Activated T-cell treated with anti-CD3 and anti-CD28 coated beads, Interleukin-2, amount 50 U/mL, for 4 hours (primary cell): ENCODE results near the gene SLC39A6. TPM values are rescaled to one million over a fixed set of nuclear protein-coding genes. Genes with fewer than 3 reads are reported as not detected.
"Not testable (repeated sequence)": the region's sequence is repeated elsewhere in the genome, so short reads cannot be mapped to it uniquely, and the experiment has no call there.

ENCODE experiments used
- ATAC-seq, 2 donors: fragments of 200-7000 bp; cut with Tn5 transposase; one replicate each; pipeline ENCODE4 v1.10.0; 2021
- DNase-seq: peaks from one replicate; pipeline ENCODE4 v3.0.0-alpha.2; 2020
- H3K27me3 Mint-ChIP-seq: one replicate; pipeline ENCODE4 v1.8.0; 2021; ENCODE audit warnings: low read depth, mixed read lengths
- H3K36me3 Mint-ChIP-seq: one replicate; pipeline ENCODE4 v1.8.0; 2022; ENCODE audit warnings: mixed read lengths; ENCODE audit not compliant: insufficient read depth
- H3K4me1 Mint-ChIP-seq: one replicate; pipeline ENCODE4 v1.8.0; 2021; ENCODE audit warnings: low read depth, mixed read lengths
- H3K4me3 Mint-ChIP-seq: one replicate; pipeline ENCODE4 v1.8.0; 2021; ENCODE audit warnings: mild to moderate bottlenecking, moderate library complexity, mixed read lengths
- H3K9me3 Mint-ChIP-seq: one replicate; pipeline ENCODE4 v1.8.0; 2021; ENCODE audit warnings: mixed read lengths
- total RNA-seq, 3 donors: library from RNA; stranded (reverse); gene quantifications; one replicate each; pipeline ENCODE4 v1.2.1, GENCODE V29; 2021

The SLC39A6 gene
- total RNA-seq, 3 donors from 2014 or later: 39.4 to 44.5 (median 40.1) TPM

GRCh38 chr18:36128530-36128870 lies 640 bp downstream of the SLC39A6 start:
- H3K27me3 Mint-ChIP-seq: no peaks in the 10 kb centered on the region
- peaks cover 52% of the 10 kb centered on the region for H3K4me1 Mint-ChIP-seq
- ATAC-seq (no peak), DNase-seq (no peak)
- H3K36me3 Mint-ChIP-seq: peaks cover 29% of the 10 kb centered on the region
- no peaks in the 10 kb centered on the region for H3K9me3 Mint-ChIP-seq
- peak overlapping the region; percentile 95 for H3K4me3 Mint-ChIP-seq

- Mint-ChIP-seq H3K9me3 (no peaks in the 10 kb centered on the region), H3K4me3 (peak overlapping the region; percentile 95), H3K4me1 (peaks cover 49% of the 10 kb centered on the region), H3K27me3 (no peaks in the 10 kb centered on the region), H3K36me3 (peaks cover 32% of the 10 kb centered on the region)
- no peak for ATAC-seq
- DNase-seq: no peak
Measured at GRCh38 chr18:36127836-36128529, 1.2 kb downstream of the SLC39A6 start.

GRCh38 chr18:36126668-36127067 lies 2.5 kb downstream of the SLC39A6 start:
- H3K27me3 Mint-ChIP-seq: no peaks in the 10 kb centered on the region
- H3K4me1 Mint-ChIP-seq: peaks cover 37% of the 10 kb centered on the region
- ATAC-seq (no peak), DNase-seq (no peak)
- H3K36me3 Mint-ChIP-seq: peaks cover 40% of the 10 kb centered on the region
- H3K9me3 Mint-ChIP-seq: no peaks in the 10 kb centered on the region
- no peak overlapping the region for H3K4me3 Mint-ChIP-seq

DNA sequence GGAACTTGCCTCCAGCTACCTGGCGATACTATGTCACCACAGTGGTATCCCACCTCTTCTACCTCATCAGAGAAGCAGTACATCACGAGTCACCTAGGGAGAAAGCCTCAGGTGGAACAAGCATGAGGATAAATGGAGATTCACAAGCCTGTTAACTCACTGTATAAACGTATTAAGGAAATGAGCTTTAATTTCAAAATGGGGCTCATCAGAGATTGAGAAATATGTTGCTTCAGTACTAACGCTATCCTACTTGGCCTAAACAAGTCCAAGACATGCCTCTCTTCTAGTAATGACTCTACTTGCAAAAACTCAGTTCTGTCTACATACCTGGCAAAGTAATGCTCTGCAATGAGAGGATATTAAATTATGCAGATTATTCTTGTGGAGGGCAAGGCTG lies 4.3 kb downstream of the SLC39A6 start:
- no peak overlapping the region for H3K4me3 Mint-ChIP-seq
- ATAC-seq (no peak), DNase-seq (no peak)
- peaks cover 24% of the 10 kb centered on the region for H3K4me1 Mint-ChIP-seq
- H3K27me3 Mint-ChIP-seq: no peaks in the 10 kb centered on the region
- no peaks in the 10 kb centered on the region for H3K9me3 Mint-ChIP-seq
- H3K36me3 Mint-ChIP-seq: peaks cover 38% of the 10 kb centered on the region

GRCh38 chr18:36120297-36120696 lies 8.8 kb downstream of the SLC39A6 start:
- Mint-ChIP-seq H3K4me1 (peaks cover 2% of the 10 kb centered on the region), H3K4me3 (no peak overlapping the region), H3K27me3 (no peaks in the 10 kb centered on the region), H3K9me3 (no peaks in the 10 kb centered on the region), H3K36me3 (peaks cover 44% of the 10 kb centered on the region)
- ATAC-seq (no peak), DNase-seq (no peak)

- not testable (repeated sequence) for ATAC-seq, H3K27me3 Mint-ChIP-seq, H3K9me3 Mint-ChIP-seq, H3K4me3 Mint-ChIP-seq, H3K4me1 Mint-ChIP-seq, DNase-seq
- peaks cover 29% of the 10 kb centered on the region for H3K36me3 Mint-ChIP-seq
Measured at GRCh38 chr18:36116771-36117170, 12.4 kb downstream of the SLC39A6 start.

DNA sequence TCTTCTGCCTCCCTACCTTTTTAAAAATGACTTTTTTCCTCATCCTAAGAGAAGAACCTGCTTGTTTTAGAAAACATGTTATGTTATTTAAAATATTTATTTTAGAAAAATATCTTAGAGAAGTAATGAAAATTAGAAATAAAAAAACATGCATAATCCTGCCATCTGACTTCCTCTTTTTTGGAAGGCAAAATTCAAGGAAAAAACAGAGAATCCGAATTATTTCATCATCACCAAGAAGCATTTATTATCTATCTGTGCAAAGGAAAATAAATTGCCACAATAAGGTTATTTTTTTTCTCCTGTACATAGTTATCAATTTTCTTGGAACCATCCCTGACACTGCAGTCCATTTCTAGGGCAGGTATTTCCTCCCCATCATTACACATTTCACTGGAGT lies 14.4 kb downstream of the SLC39A6 start:
- ATAC-seq (no peak), DNase-seq (no peak)
- Mint-ChIP-seq H3K4me1 (no peaks in the 10 kb centered on the region), H3K36me3 (peaks cover 30% of the 10 kb centered on the region), H3K27me3 (no peaks in the 10 kb centered on the region), H3K4me3 (no peak overlapping the region), H3K9me3 (no peaks in the 10 kb centered on the region)

DNA sequence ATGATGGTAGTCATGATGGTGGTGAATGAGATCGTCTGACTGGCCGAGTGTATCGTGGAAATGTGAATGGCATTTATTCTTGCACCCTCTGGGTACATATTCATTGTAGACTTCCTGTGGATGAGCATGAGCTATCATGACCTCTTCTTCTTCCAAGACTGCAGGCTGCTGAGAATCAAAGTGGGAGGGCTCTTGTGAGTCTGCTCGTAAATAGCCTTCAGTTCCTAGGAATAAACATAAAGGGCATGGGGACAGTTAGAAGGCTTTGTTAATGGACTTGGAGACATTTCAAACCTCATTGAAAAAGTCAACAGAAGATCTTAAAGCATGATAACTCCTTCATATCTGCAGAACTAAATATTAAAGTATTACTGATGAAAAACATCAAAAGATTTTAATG lies 14.9 kb downstream of the SLC39A6 start:
- Mint-ChIP-seq H3K9me3 (no peaks in the 10 kb centered on the region), H3K27me3 (no peaks in the 10 kb centered on the region), H3K36me3 (peaks cover 33% of the 10 kb centered on the region), H3K4me3 (no peak overlapping the region), H3K4me1 (no peaks in the 10 kb centered on the region)
- DNase-seq (no peak), ATAC-seq (no peak)

GRCh38 chr18:36112302-36112701 lies 16.8 kb downstream of the SLC39A6 start:
- peaks cover 28% of the 10 kb centered on the region for H3K36me3 Mint-ChIP-seq
- no peak for DNase-seq
- no peaks in the 10 kb centered on the region for H3K4me1 Mint-ChIP-seq
- ATAC-seq: no peak
- H3K9me3 Mint-ChIP-seq: no peaks in the 10 kb centered on the region
- no peak overlapping the region for H3K4me3 Mint-ChIP-seq
- H3K27me3 Mint-ChIP-seq: no peaks in the 10 kb centered on the region

- Mint-ChIP-seq H3K4me1 (no peaks in the 10 kb centered on the region), H3K9me3 (no peaks in the 10 kb centered on the region), H3K27me3 (no peaks in the 10 kb centered on the region), H3K4me3 (no peak overlapping the region), H3K36me3 (peaks cover 19% of the 10 kb centered on the region)
- ATAC-seq: no peak
- no peak for DNase-seq
Measured at GRCh38 chr18:36109737-36110136, 19.4 kb downstream of the SLC39A6 start.

DNA sequence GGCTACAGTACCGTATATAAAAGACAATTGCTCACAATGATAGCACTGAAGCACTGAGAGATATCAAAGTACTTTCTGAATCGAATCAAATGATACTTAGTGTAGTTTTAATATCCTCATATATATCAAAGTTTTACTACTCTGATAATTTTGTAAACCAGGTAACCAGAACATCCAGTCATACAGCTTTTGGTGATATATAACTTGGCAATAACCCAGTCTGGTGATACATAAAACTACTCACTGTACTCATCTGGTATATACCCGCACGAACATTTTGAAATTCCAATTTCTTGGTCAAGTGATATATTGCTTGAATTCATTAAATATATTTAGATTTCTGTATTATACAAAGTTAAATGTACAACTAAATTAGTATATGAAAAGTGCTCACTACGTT lies 20.5 kb downstream of the SLC39A6 start:
- Mint-ChIP-seq H3K9me3 (no peaks in the 10 kb centered on the region), H3K36me3 (peaks cover 14% of the 10 kb centered on the region), H3K27me3 (no peaks in the 10 kb centered on the region), H3K4me3 (no peak overlapping the region), H3K4me1 (peaks cover 3% of the 10 kb centered on the region)
- no peak for ATAC-seq
- DNase-seq: no peak

DNA sequence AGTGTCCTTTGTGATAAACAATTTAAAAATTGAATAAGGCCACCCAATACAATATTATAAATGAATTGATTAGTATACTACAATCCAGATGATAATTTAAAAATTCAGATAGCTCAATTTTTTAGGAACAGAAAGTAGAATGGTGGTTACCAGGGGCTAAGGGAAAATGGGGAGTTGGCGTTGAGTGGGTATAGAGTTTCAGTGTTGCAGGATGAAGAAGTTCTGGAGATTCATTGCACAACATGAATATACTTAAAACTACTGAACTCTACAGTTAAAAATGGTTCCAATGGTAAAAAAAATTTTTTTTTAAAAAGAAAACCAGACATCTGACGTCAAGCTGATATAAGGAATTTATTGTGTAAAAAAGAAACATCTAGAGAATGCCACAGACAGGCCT lies 20.9 kb downstream of the SLC39A6 start:
- Mint-ChIP-seq H3K4me1 (peaks cover 7% of the 10 kb centered on the region), H3K9me3 (no peaks in the 10 kb centered on the region), H3K4me3 (no peak overlapping the region), H3K36me3 (peaks cover 14% of the 10 kb centered on the region), H3K27me3 (no peaks in the 10 kb centered on the region)
- ATAC-seq (no peak), DNase-seq (no peak)

DNA sequence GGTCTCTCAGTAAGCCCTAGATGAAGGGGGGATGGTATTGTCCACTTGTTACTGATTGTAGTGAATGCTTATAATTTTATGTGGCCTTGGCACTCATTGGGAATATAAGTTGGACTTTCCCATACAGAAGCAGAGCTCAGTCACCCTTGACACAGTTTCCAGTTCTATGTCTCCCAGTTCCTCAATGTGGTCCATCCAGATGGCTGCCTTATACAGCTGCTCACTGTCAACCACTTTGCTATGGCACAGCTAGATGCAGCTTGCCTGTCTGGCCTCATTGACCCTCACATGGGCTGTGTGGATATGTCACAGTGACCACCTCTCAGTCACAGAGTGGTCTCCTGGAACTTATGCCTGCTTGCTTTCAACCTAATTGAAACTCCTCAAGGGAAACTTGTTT lies 21.7 kb downstream of the SLC39A6 start:
- no peaks in the 10 kb centered on the region for H3K27me3 Mint-ChIP-seq
- peaks cover 13% of the 10 kb centered on the region for H3K36me3 Mint-ChIP-seq

DNA sequence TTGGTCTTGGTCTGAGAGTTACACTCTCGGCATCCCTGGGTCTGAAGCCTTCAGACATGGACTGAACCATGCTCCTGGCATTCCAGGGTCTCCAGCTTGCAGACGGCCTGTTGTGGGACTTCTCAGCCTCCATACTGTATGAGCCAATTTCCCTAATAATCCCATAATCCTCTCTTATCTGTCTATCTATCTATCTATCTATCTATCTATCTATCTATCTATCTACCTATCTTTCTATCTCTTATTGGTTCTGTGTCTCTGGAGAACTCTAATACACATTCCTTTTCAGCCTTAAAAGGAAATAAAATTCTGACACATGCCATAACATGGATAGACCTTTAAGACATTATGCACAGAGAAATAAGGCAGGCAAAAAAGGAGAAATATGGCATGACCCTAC lies 24.4 kb downstream of the SLC39A6 start:
- ATAC-seq (no peak), DNase-seq (no peak)
- Mint-ChIP-seq H3K36me3 (peaks cover 5% of the 10 kb centered on the region), H3K4me1 (peaks cover 7% of the 10 kb centered on the region), H3K27me3 (no peaks in the 10 kb centered on the region), H3K4me3 (no peak overlapping the region), H3K9me3 (no peaks in the 10 kb centered on the region)

More for the DNA sequence above, 21.7 kb downstream of the SLC39A6 start:
- ATAC-seq (no peak), DNase-seq (no peak)
- H3K9me3 Mint-ChIP-seq: no peaks in the 10 kb centered on the region
- H3K4me1 Mint-ChIP-seq: peaks cover 7% of the 10 kb centered on the region
- H3K4me3 Mint-ChIP-seq: no peak overlapping the region

GRCh38 chr18:36101943-36102342 lies 27.2 kb downstream of the SLC39A6 start:
- DNase-seq: no peak
- H3K4me1 Mint-ChIP-seq: peaks cover 7% of the 10 kb centered on the region
- H3K27me3 Mint-ChIP-seq: no peaks in the 10 kb centered on the region
- H3K4me3 Mint-ChIP-seq: no peak overlapping the region
- H3K9me3 Mint-ChIP-seq: no peaks in the 10 kb centered on the region
- ATAC-seq: no peak
- H3K36me3 Mint-ChIP-seq: no peaks in the 10 kb centered on the region

DNA sequence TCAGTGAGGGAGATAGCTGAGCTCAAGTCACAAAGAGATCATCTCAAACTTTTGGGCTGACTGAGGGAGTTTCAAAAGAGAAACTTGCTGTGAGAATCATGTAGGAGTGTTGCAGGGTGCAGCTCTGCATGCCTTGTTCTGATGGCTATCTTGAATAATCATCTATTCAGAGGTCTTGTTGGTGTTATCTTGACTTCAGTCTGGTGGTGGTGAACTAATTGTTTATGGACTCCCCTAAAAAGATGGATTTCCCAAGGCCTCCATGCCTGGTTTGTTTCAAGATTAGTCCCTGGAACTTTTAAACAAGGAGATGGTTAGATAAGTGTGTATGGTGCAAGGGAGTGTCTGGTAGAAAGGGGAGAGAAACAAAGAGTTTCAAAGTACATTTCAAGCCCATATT lies 29.8 kb downstream of the SLC39A6 start:
- DNase-seq: no peak
- no peaks in the 10 kb centered on the region for H3K9me3 Mint-ChIP-seq
- no peak for ATAC-seq
- peaks cover 7% of the 10 kb centered on the region for H3K4me1 Mint-ChIP-seq
- peaks cover 2% of the 10 kb centered on the region for H3K27me3 Mint-ChIP-seq
- H3K4me3 Mint-ChIP-seq: no peak overlapping the region
- no peaks in the 10 kb centered on the region for H3K36me3 Mint-ChIP-seq
